HepG2 (cell line): ENCODE measurements around the gene LYRM4. TPM values are rescaled to one million over a fixed set of nuclear protein-coding genes. Genes with fewer than 3 reads are reported as not detected.
A peak's percentile ranks its signal among the peaks of the same experiment; 100 is the strongest.

Source experiments
- ARHGAP35 ChIP-seq: sonication (generic); formaldehyde crosslinking; IDR thresholded peaks from 2 replicates; pipeline ENCODE4 v1.9.0; 2022; ENCODE audit warnings: mild to moderate bottlenecking, inconsistent platforms, moderate library complexity, missing genetic modification reagents, borderline replicate concordance
- ATF4 ChIP-seq, 2 experiments: fragments of 450-650 bp in 1 of 2; sonication (generic) in 1 of 2; formaldehyde crosslinking; IDR thresholded peaks; 2 replicates each; pipeline versions ENCODE4 v1.5.0 to v1.8.0; 2020 to 2022; ENCODE audit warnings: mild to moderate bottlenecking in 1 of 2, missing genetic modification reagents in 1 of 2
- CSRNP1 ChIP-seq: sonication (generic); formaldehyde crosslinking; IDR thresholded peaks from 2 replicates; pipeline ENCODE4 v1.8.1; 2023; ENCODE audit warnings: mild to moderate bottlenecking, missing genetic modification reagents
- GATAD2A ChIP-seq: IDR thresholded peaks from 2 replicates; pipeline ENCODE4 v1.6.1; 2016
- GTF3A ChIP-seq: sonication (generic); formaldehyde crosslinking; conservative IDR thresholded peaks from 2 replicates; pipeline ENCODE4 v1.4.0; 2020; ENCODE audit warnings: mild to moderate bottlenecking, missing genetic modification reagents
- IKZF4 ChIP-seq: sonication (generic); formaldehyde crosslinking; IDR thresholded peaks from 2 replicates; pipeline ENCODE4 v1.5.1; 2020; ENCODE audit warnings: borderline replicate concordance, mild to moderate bottlenecking, low read depth, missing genetic modification reagents; ENCODE audit errors: not compliant biosample characterization
- MLXIP ChIP-seq: sonication (generic); formaldehyde crosslinking; IDR thresholded peaks from 2 replicates; pipeline ENCODE4 v1.9.0; 2021; ENCODE audit warnings: missing genetic modification reagents, borderline replicate concordance
- NR0B2 ChIP-seq: sonication (generic); formaldehyde crosslinking; IDR thresholded peaks from 2 replicates; pipeline ENCODE4 v1.4.0; 2020; ENCODE audit warnings: mild to moderate bottlenecking, missing genetic modification reagents
- SNRNP70 ChIP-seq: fragments of 200-400 bp; formaldehyde crosslinking; IDR thresholded peaks from 2 replicates; pipeline ENCODE4 v1.6.1; 2017; ENCODE audit warnings: mild to moderate bottlenecking, low read depth, low read length, moderate library complexity
- TAF15 ChIP-seq: fragments of 200-400 bp; formaldehyde crosslinking; IDR thresholded peaks from one replicate; pipeline ENCODE4 v1.6.1; 2018; ENCODE audit warnings: mild to moderate bottlenecking, low read depth, low read length; ENCODE audit not compliant: poor library complexity, severe bottlenecking
- ZFP36L1 ChIP-seq: sonication (generic); formaldehyde crosslinking; IDR thresholded peaks from 2 replicates; pipeline ENCODE4 v1.8.0; 2022; ENCODE audit warnings: mild to moderate bottlenecking, missing genetic modification reagents, moderate library complexity
- ZNF33A ChIP-seq: sonication (generic); formaldehyde crosslinking; IDR thresholded peaks from 2 replicates; pipeline ENCODE4 v1.5.1; 2020; ENCODE audit warnings: missing genetic modification reagents, mild to moderate bottlenecking, moderate library complexity, borderline replicate concordance
- ZNF350 ChIP-seq: sonication (generic); formaldehyde crosslinking; IDR thresholded peaks from 2 replicates; pipeline ENCODE4 v1.4.0; 2020; ENCODE audit warnings: mild to moderate bottlenecking, low read depth, missing genetic modification reagents, borderline replicate concordance
- ZNF567 ChIP-seq: sonication (generic); formaldehyde crosslinking; IDR thresholded peaks from 2 replicates; pipeline ENCODE4 v1.8.1; 2023; ENCODE audit warnings: mild to moderate bottlenecking, missing genetic modification reagents, borderline replicate concordance
- ZNF687 ChIP-seq: sonication (generic); formaldehyde crosslinking; IDR thresholded peaks from 2 replicates; pipeline ENCODE4 v1.5.1; 2020; ENCODE audit warnings: mild to moderate bottlenecking, missing genetic modification reagents, moderate library complexity
- ZNF709 ChIP-seq: sonication (generic); formaldehyde crosslinking; IDR thresholded peaks from 2 replicates; pipeline ENCODE4 v1.5.0; 2020; ENCODE audit warnings: mild to moderate bottlenecking, missing genetic modification reagents
- polyA plus RNA-seq, 8 experiments: library from polyadenylated mRNA; depleted of rRNA in 3 of 8; stranded (reverse) in 7 of 8; unstranded in 1 of 8; fragments of >200 nt; fragmentation: Illumina TruSeq in 4 of 8; extraction: Trizol in 4 of 8; gene quantifications; 2 replicates each; pipeline versions ENCODE4 v1.2.1 to v1.2.3, GENCODE V29; 2011 to 2016; ENCODE audit warnings: low read depth in 4 of 8, missing spikeins in 1 of 8, mixed read lengths in 1 of 8; ENCODE audit not compliant: insufficient read depth in 1 of 8
- total RNA-seq, 5 experiments: library from RNA; depleted of rRNA; stranded (reverse); fragments of >200 nt; fragmentation: Illumina TruSeq; extraction: Trizol; gene quantifications; 2 replicates each; pipeline ENCODE4 v1.2.3, GENCODE V29; 2016; ENCODE audit warnings: low read depth in 1 of 5

Gene LYRM4
- total and polyA plus RNA-seq, 2 of the 13 experiments (the other 11 are each of a cell fraction or from before 2014, with no cell fraction given): 64.6 to 67.5 TPM

- TF ChIP-seq CSRNP1 (CRISPR knock-in tag) (no peak), ZNF687 (CRISPR knock-in tag) (no peak), SNRNP70 (no peak), IKZF4 (CRISPR knock-in tag) (no peak), ZNF33A (CRISPR knock-in tag) (peak; percentile 3; the same call in 1 of the 2 replicates), GATAD2A (CRISPR knock-in tag) (no peak), NR0B2 (CRISPR knock-in tag) (no peak), ZNF709 (no peak), ZNF350 (CRISPR knock-in tag) (0 out of 2 replicates have a peak, but pooled peaks have one; percentile 46), ARHGAP35 (CRISPR knock-in tag) (no peak), TAF15 (no peak), GTF3A (no peak), ZNF567 (CRISPR knock-in tag) (no peak), MLXIP (CRISPR knock-in tag) (no peak), ZFP36L1 (no peak), ATF4 (CRISPR knock-in tag; IDR thresholded peaks at IDR 0.05) (0 out of 4 replicates have a peak, but pooled peaks of 1 of the 2 experiments have one; percentile 19)
Measured at GRCh38 chr6:5261545-5262109, 877 bp upstream of the LYRM4 start (continued).
